ENCODE results near the gene METTL6. TPM values are rescaled to one million over a fixed set of nuclear protein-coding genes. Genes with fewer than 3 reads are reported as not detected.

Gene METTL6
- 10 to 100 TPM in 4 of 5 donors, 1 to 10 TPM in 1; 8.1 to 19.9 (median 14.7) TPM for total RNA-seq
- total RNA-seq (2013) = 25.8 TPM
- 7.4 to 33.9 (median 18.6) reads per million in 29 experiments for total RNA-seq

- ATAC-seq (replicated peaks in 1 of 4) = peak; percentile 85 to 95 (median 92)
- Mint-ChIP-seq H3K9me3 (no peaks in the 10 kb centered on the region), H3K4me3 (peak within 1 kb of the TSS; percentile 97 to 100 (median 97)), H3K27ac (peak within 1 kb of the TSS; percentile 88 to 96), H3K27me3 (no peaks in the 10 kb centered on the region), H3K4me1 (peaks cover 63 to 71% (median 68%) of the 10 kb centered on the region in 3 donors), H3K36me3 (peaks cover 25% of the 10 kb centered on the region)
- H3K36me3 ChIP-seq (ENCODE audit: control insufficient read depth in 2 of 2, extremely low read depth in 1 of 2, insufficient read depth in 1 of 2, low read length in 1 of 2) = peaks cover 0 to 30% of the 10 kb centered on the region in 2 donors
- no peaks in the 10 kb centered on the region for H3K27me3 ChIP-seq (replicated peaks in 1 of 2; ENCODE audit: control insufficient read depth in 2 of 2, extremely low read depth in 1 of 2, insufficient read depth in 2 of 2, low read length in 1 of 2)
- H3K4me3 ChIP-seq (ENCODE audit: control insufficient read depth in 1 of 2, extremely low read depth in 1 of 2, low read length in 1 of 2) = peak within 1 kb of the TSS; percentile 93 to 96
- peak within 1 kb of the TSS; percentile 65 for H3K27ac ChIP-seq (ENCODE audit: low read length)
- DNase-seq = peak; percentile 69 to 89 (median 83)
- POLR2A ChIA-PET = interaction anchor here in 1 of 2 donors (0.7 kb wide), 1 partner anchor 107 kb away, joined by 3 read pairs; no protein-coding TSS in a partner anchor
- peaks cover 31 to 34% of the 10 kb centered on the region in 2 experiments for H3K4me1 ChIP-seq (ENCODE audit: control insufficient read depth in 1 of 2, extremely low read depth in 1 of 2, insufficient read depth in 2 of 2, low read length in 2 of 2)
- CTCF ChIA-PET = interaction anchor here (0.5 to 1.6 kb wide), 4 partner anchors 9 to 222 kb away, joined by 3 to 4 read pairs (median 3); partner anchors contain the start of gene CAPN7 (in 1 of the 2)
- 0% methylated on average over 52 of the region's 52 CpGs for WGBS (ENCODE audit: insufficient coverage)
- H3K9me3 ChIP-seq = no peaks in the 10 kb centered on the region
These were observed at the start of gene METTL6, which contains the start of gene EAF1 for GRCh38 chr3:15427182-15427880. METTL6 (minus strand) TSS chr3:15427544; CDS start chr3:15426511, 1,033 bp downstream. EAF1 (plus strand) TSS chr3:15427598; CDS start chr3:15427780, 182 bp downstream.

- no peaks in the 10 kb centered on the region for H3K36me3 Mint-ChIP-seq
- peaks cover 0 to 3% of the 10 kb centered on the region in 2 donors for H3K36me3 ChIP-seq (ENCODE audit: control insufficient read depth in 2 of 2, extremely low read depth in 1 of 2, insufficient read depth in 1 of 2, low read length in 1 of 2)
- ChIA-PET POLR2A (no interaction called here), CTCF (no interaction called here)
- DNase-seq (no peak), ATAC-seq (replicated peaks in 1 of 4) (no peak)
- H3K9me3 Mint-ChIP-seq = no peaks in the 10 kb centered on the region
- no peak overlapping the region for H3K4me3 ChIP-seq (ENCODE audit: control insufficient read depth in 1 of 2, extremely low read depth in 1 of 2, low read length in 1 of 2)
- no peak overlapping the region for H3K27ac ChIP-seq (ENCODE audit: low read length)
- H3K4me1 ChIP-seq (ENCODE audit: control insufficient read depth in 1 of 2, extremely low read depth in 1 of 2, insufficient read depth in 2 of 2, low read length in 2 of 2) = no peaks in the 10 kb centered on the region
- no peak overlapping the region for H3K27ac Mint-ChIP-seq
- H3K9me3 ChIP-seq = no peaks in the 10 kb centered on the region
- no peak overlapping the region for H3K4me3 Mint-ChIP-seq
- WGBS (ENCODE audit: insufficient coverage) = 100% methylated on average over 2 of the region's 3 CpGs
- H3K4me1 Mint-ChIP-seq = no peaks in the 10 kb centered on the region
- H3K27me3 ChIP-seq (replicated peaks in 1 of 2; ENCODE audit: control insufficient read depth in 2 of 2, extremely low read depth in 1 of 2, insufficient read depth in 2 of 2, low read length in 1 of 2) = no peaks in the 10 kb centered on the region
- no peaks in the 10 kb centered on the region for H3K27me3 Mint-ChIP-seq
These were observed 49.0 kb upstream of the METTL6 start for GRCh38 chr3:15476378-15476777.

- H3K27ac ChIP-seq (ENCODE audit: low read length) = no peak overlapping the region
- no peaks in the 10 kb centered on the region for H3K27me3 ChIP-seq (replicated peaks in 1 of 2; ENCODE audit: control insufficient read depth in 2 of 2, extremely low read depth in 1 of 2, insufficient read depth in 2 of 2, low read length in 1 of 2)
- no peaks in the 10 kb centered on the region for H3K4me1 Mint-ChIP-seq
- H3K4me3 ChIP-seq (ENCODE audit: control insufficient read depth in 1 of 2, extremely low read depth in 1 of 2, low read length in 1 of 2) = no peak overlapping the region
- peaks cover 0 to 3% of the 10 kb centered on the region in 2 experiments for H3K4me1 ChIP-seq (ENCODE audit: control insufficient read depth in 1 of 2, extremely low read depth in 1 of 2, insufficient read depth in 2 of 2, low read length in 2 of 2)
- H3K36me3 ChIP-seq (ENCODE audit: control insufficient read depth in 2 of 2, extremely low read depth in 1 of 2, insufficient read depth in 1 of 2, low read length in 1 of 2) = peaks cover 0 to 3% of the 10 kb centered on the region in 2 donors
- no peaks in the 10 kb centered on the region for H3K9me3 Mint-ChIP-seq
- H3K27ac Mint-ChIP-seq = no peak overlapping the region
- no peak overlapping the region for H3K4me3 Mint-ChIP-seq
- no peak for ATAC-seq (replicated peaks in 1 of 4)
- H3K36me3 Mint-ChIP-seq = no peaks in the 10 kb centered on the region
- H3K27me3 Mint-ChIP-seq = no peaks in the 10 kb centered on the region
- no peak for DNase-seq
- 82% methylated on average over 3 of the region's 5 CpGs for WGBS (ENCODE audit: insufficient coverage)
- no peaks in the 10 kb centered on the region for H3K9me3 ChIP-seq
- CTCF ChIA-PET = no interaction called here
- POLR2A ChIA-PET = interaction anchor here in 1 of 2 donors (0.6 kb wide), 1 partner anchor 1722 kb away, joined by 4 read pairs; no protein-coding TSS in a partner anchor
These were observed 47.8 kb upstream of the METTL6 start for GRCh38 chr3:15475161-15475560.

- no peak overlapping the region for H3K4me3 Mint-ChIP-seq
- Histone ChIP-seq H3K4me3 (ENCODE audit: control insufficient read depth in 1 of 2, extremely low read depth in 1 of 2, low read length in 1 of 2) (no peak overlapping the region), H3K4me1 (ENCODE audit: control insufficient read depth in 1 of 2, extremely low read depth in 1 of 2, insufficient read depth in 2 of 2, low read length in 2 of 2) (peaks cover 0 to 20% of the 10 kb centered on the region in 2 experiments), H3K27me3 (replicated peaks in 1 of 2; ENCODE audit: control insufficient read depth in 2 of 2, extremely low read depth in 1 of 2, insufficient read depth in 2 of 2, low read length in 1 of 2) (no peaks in the 10 kb centered on the region), H3K27ac (ENCODE audit: low read length) (no peak overlapping the region), H3K36me3 (ENCODE audit: control insufficient read depth in 2 of 2, extremely low read depth in 1 of 2, insufficient read depth in 1 of 2, low read length in 1 of 2) (peaks cover 0 to 3% of the 10 kb centered on the region in 2 donors), H3K9me3 (no peaks in the 10 kb centered on the region)
- no peak for ATAC-seq (replicated peaks in 1 of 4)
- no peak for DNase-seq
- 100% methylated on average over 1 of the region's 3 CpGs for WGBS (ENCODE audit: insufficient coverage)
- POLR2A ChIA-PET = interaction anchor here in 1 of 2 donors (0.7 kb wide), 1 partner anchor 37 kb away, joined by 3 read pairs; no protein-coding TSS in a partner anchor
- CTCF ChIA-PET = interaction anchor here (0.5 to 0.6 kb wide), 2 partner anchors 9 to 470 kb away, joined by 3 read pairs; no protein-coding TSS in a partner anchor
- peaks cover 0 to 9% (median 4%) of the 10 kb centered on the region in 3 donors for H3K4me1 Mint-ChIP-seq
- no peaks in the 10 kb centered on the region for H3K27me3 Mint-ChIP-seq
- H3K9me3 Mint-ChIP-seq = no peaks in the 10 kb centered on the region
- H3K27ac Mint-ChIP-seq = no peak overlapping the region
- peaks cover 7% of the 10 kb centered on the region for H3K36me3 Mint-ChIP-seq
These were observed 44.5 kb upstream of the METTL6 start for GRCh38 chr3:15471861-15472260.

GRCh38 chr3:15470849-15471248 lies 43.5 kb upstream of the METTL6 start:
- Mint-ChIP-seq H3K9me3 (no peaks in the 10 kb centered on the region), H3K27me3 (no peaks in the 10 kb centered on the region), H3K4me1 (peaks cover 0 to 12% (median 4%) of the 10 kb centered on the region in 3 donors), H3K27ac (no peak overlapping the region), H3K4me3 (no peak overlapping the region), H3K36me3 (peaks cover 12% of the 10 kb centered on the region)
- no peak overlapping the region for H3K4me3 ChIP-seq (ENCODE audit: control insufficient read depth in 1 of 2, extremely low read depth in 1 of 2, low read length in 1 of 2)
- no peaks in the 10 kb centered on the region for H3K27me3 ChIP-seq (replicated peaks in 1 of 2; ENCODE audit: control insufficient read depth in 2 of 2, extremely low read depth in 1 of 2, insufficient read depth in 2 of 2, low read length in 1 of 2)
- H3K9me3 ChIP-seq = no peaks in the 10 kb centered on the region
- DNase-seq = no peak
- peaks cover 0 to 28% of the 10 kb centered on the region in 2 experiments for H3K4me1 ChIP-seq (ENCODE audit: control insufficient read depth in 1 of 2, extremely low read depth in 1 of 2, insufficient read depth in 2 of 2, low read length in 2 of 2)
- ATAC-seq (replicated peaks in 1 of 4) = no peak
- no peak overlapping the region for H3K27ac ChIP-seq (ENCODE audit: low read length)
- ChIA-PET CTCF (no interaction called here), POLR2A (no interaction called here)
- WGBS (ENCODE audit: insufficient coverage) = no CpG with 5 or more reads among the region's 2 CpGs
- peaks cover 0 to 3% of the 10 kb centered on the region in 2 donors for H3K36me3 ChIP-seq (ENCODE audit: control insufficient read depth in 2 of 2, extremely low read depth in 1 of 2, insufficient read depth in 1 of 2, low read length in 1 of 2)

GRCh38 chr3:15470261-15470660 lies 42.9 kb upstream of the METTL6 start:
- H3K4me1 Mint-ChIP-seq = peaks cover 0 to 12% (median 4%) of the 10 kb centered on the region in 3 donors
- no peak overlapping the region for H3K4me3 ChIP-seq (ENCODE audit: control insufficient read depth in 1 of 2, extremely low read depth in 1 of 2, low read length in 1 of 2)
- no peaks in the 10 kb centered on the region for H3K27me3 ChIP-seq (replicated peaks in 1 of 2; ENCODE audit: control insufficient read depth in 2 of 2, extremely low read depth in 1 of 2, insufficient read depth in 2 of 2, low read length in 1 of 2)
- peaks cover 12% of the 10 kb centered on the region for H3K36me3 Mint-ChIP-seq
- ATAC-seq (replicated peaks in 1 of 4) (no peak), DNase-seq (no peak)
- no peaks in the 10 kb centered on the region for H3K9me3 Mint-ChIP-seq
- ChIA-PET POLR2A (no interaction called here), CTCF (no interaction called here)
- peaks cover 0 to 3% of the 10 kb centered on the region in 2 donors for H3K36me3 ChIP-seq (ENCODE audit: control insufficient read depth in 2 of 2, extremely low read depth in 1 of 2, insufficient read depth in 1 of 2, low read length in 1 of 2)
- H3K9me3 ChIP-seq = no peaks in the 10 kb centered on the region
- no peaks in the 10 kb centered on the region for H3K27me3 Mint-ChIP-seq
- H3K4me1 ChIP-seq (ENCODE audit: control insufficient read depth in 1 of 2, extremely low read depth in 1 of 2, insufficient read depth in 2 of 2, low read length in 2 of 2) = peaks cover 0 to 28% of the 10 kb centered on the region in 2 experiments
- 80% methylated on average over 6 of the region's 6 CpGs for WGBS (ENCODE audit: insufficient coverage)
- no peak overlapping the region for H3K27ac ChIP-seq (ENCODE audit: low read length)
- H3K27ac Mint-ChIP-seq = no peak overlapping the region
- H3K4me3 Mint-ChIP-seq = no peak overlapping the region

Measured in T-cell (primary cell).